Esophagus muscularis mucosa (tissue), 4 donors: ENCODE results near the gene HSD11B1L.

Experiments used
- CTCF ChIP-seq, 3 experiments: fragments of 200-600 bp in 2 of 3; fragments of 450-650 bp in 1 of 3; sonication (generic) in 2 of 3; IDR thresholded peaks; one replicate each; pipeline ENCODE4 v1.5.1; 2017 to 2019; ENCODE audit warnings: antibody characterized with exemption in 3 of 3, mild to moderate bottlenecking in 2 of 3, moderate library complexity in 1 of 3
- EP300 ChIP-seq: sonication (generic); formaldehyde crosslinking; IDR thresholded peaks from one replicate; pipeline ENCODE4 v1.6.1; 2017; ENCODE audit warnings: antibody characterized with exemption
- POLR2A ChIP-seq: fragments of 450-650 bp; IDR thresholded peaks from one replicate; pipeline ENCODE4 v1.6.1; 2017; ENCODE audit warnings: antibody characterized with exemption, moderate library complexity, mild to moderate bottlenecking, low read depth
- POLR2AphosphoS5 ChIP-seq, 2 donors: sonication (generic); formaldehyde crosslinking; IDR thresholded peaks; one replicate each; pipeline ENCODE4 v1.6.1; 2017; ENCODE audit warnings: antibody characterized with exemption in 2 of 2

DNA sequence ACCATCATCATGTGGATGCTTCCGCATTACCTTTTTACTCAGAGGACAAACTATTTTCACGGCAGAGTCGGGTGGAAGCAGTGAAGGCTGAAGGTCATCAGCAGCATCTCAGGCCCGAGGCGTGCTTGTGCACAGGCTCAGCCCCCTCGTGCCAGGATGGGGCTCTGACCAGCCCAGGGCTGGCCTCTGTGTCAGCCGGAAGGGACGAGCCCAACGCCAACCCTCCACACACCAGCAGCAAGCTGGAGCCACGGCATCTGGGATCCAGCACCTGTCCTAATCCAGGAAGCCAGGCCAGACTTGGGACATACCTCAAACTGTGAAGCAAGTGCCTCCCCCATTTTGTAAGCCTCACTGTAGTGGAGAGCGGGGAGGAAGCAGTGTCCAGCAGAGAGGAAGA, 11.6 kb upstream of the HSD11B1L start:
- TF ChIP-seq POLR2AphosphoS5 (IDR thresholded peaks at IDR 0.05) (no peak), CTCF (IDR thresholded peaks at IDR 0.05) (no peak), EP300 (no peak), POLR2A (no peak)
